K562 (cell line): ENCODE data around the gene SYNE2. TPM values are rescaled to one million over a fixed set of nuclear protein-coding genes. Genes with fewer than 3 reads are reported as not detected.

Source experiments
- ATAC-seq: fragments of 200-7000 bp; cut with Tn5 transposase; 3 replicates; pipeline ENCODE4 v1.9.1; 2020; ENCODE audit warnings: moderate library complexity
- BruUV-seq: library from RNA; stranded (reverse); fragments of 400-500 nt; replicated peaks from 2 replicates; lab custom pipeline; 2021; lab: Mats Ljungman, UMichigan
- CTCF ChIA-PET: fragments of 300-600 bp; formaldehyde crosslinking; extraction: SDS; loops from one replicate; lab custom pipeline; 2021; ENCODE audit warnings: low intra/inter-chr PET ratio; lab: Yijun Ruan, JAX
- POLR2A ChIA-PET: fragments of 300-600, 350-650 bp; sonication (Branson Sonifier 250); formaldehyde crosslinking; extraction: SDS; loops from one replicate; lab custom pipeline; 2021; ENCODE audit warnings: antibody characterized with exemption, inconsistent platforms; lab: Yijun Ruan, JAX
- DNase-seq, 4 experiments: peaks; one replicate each; pipeline versions ENCODE4 v3.0.0 to v3.0.0-alpha.2; 2011 to 2018; ENCODE audit warnings: low spot score in 3 of 4, mixed read lengths in 3 of 4; ENCODE audit errors: extremely low read depth in 1 of 4
- FAIRE-seq: peaks from 2 replicates; lab custom pipeline; 2011; peaks lifted over from hg19 to GRCh38; lab: Jason Lieb, UNC
- H2AFZ ChIP-seq: 2 replicates; pipeline ENCODE4 v1.6.0; 2011; ENCODE audit warnings: low read depth, low read length, control low read depth, inconsistent platforms
- H3K27ac ChIP-seq: fragments of 200-600 bp; 3 replicates; pipeline ENCODE4 v1.8.0; 2011; ENCODE audit warnings: low read depth, mild to moderate bottlenecking, control low read depth, inconsistent platforms, low read length, moderate library complexity, mixed read lengths; ENCODE audit errors: extremely low read depth
- H3K27me3 ChIP-seq, 2 experiments: fragments of 300-600 bp in 1 of 2; 2 replicates in 1 of 2; 3 replicates in 1 of 2; pipeline versions ENCODE4 v1.6.0 to v1.8.0; 2011; ENCODE audit warnings: inconsistent platforms in 2 of 2, low read length in 2 of 2, mild to moderate bottlenecking in 1 of 2, mixed read lengths in 1 of 2, moderate library complexity in 1 of 2; ENCODE audit not compliant: control insufficient read depth in 2 of 2, insufficient read depth in 2 of 2
- H3K36me3 ChIP-seq: fragments of 300-600 bp; 3 replicates; pipeline ENCODE4 v1.8.0; 2011; ENCODE audit warnings: mild to moderate bottlenecking, low read length, inconsistent platforms; ENCODE audit not compliant: control insufficient read depth, insufficient read depth
- H3K4me1 ChIP-seq, 2 experiments: fragments of 200-600 bp in 1 of 2; replicated peaks in 1 of 2; 2 replicates in 1 of 2; 3 replicates in 1 of 2; pipeline versions ENCODE4 v1.5.1 to v1.8.0; 2011; ENCODE audit warnings: inconsistent platforms in 2 of 2, low read length in 2 of 2, mild to moderate bottlenecking in 1 of 2, mixed read lengths in 1 of 2, moderate library complexity in 1 of 2; ENCODE audit not compliant: control insufficient read depth in 2 of 2, insufficient read depth in 2 of 2
- H3K4me2 ChIP-seq: 2 replicates; pipeline ENCODE4 v1.6.1; 2011; ENCODE audit warnings: low read length, control low read depth, inconsistent platforms, mixed read lengths; ENCODE audit not compliant: insufficient read depth
- H3K4me3 ChIP-seq: fragments of 200-600 bp; sonication (generic), shearing (Covaris generic); 2 replicates; pipeline ENCODE4 v1.5.1; 2016; ENCODE audit warnings: control low read depth, inconsistent platforms
- H3K79me2 ChIP-seq: fragments of 200-600 bp; 3 replicates; pipeline ENCODE4 v1.8.0; 2011; ENCODE audit warnings: low read length, inconsistent platforms; ENCODE audit not compliant: control insufficient read depth, insufficient read depth
- H3K9ac ChIP-seq, 2 experiments: 2 replicates each; pipeline versions ENCODE4 v1.6.0 to v1.6.1; 2011; ENCODE audit warnings: low read depth in 2 of 2, low read length in 2 of 2, control low read depth in 1 of 2, inconsistent platforms in 1 of 2, mild to moderate bottlenecking in 1 of 2, mixed read lengths in 1 of 2; ENCODE audit not compliant: insufficient read depth in 1 of 2
- H3K9me1 ChIP-seq: one replicate; pipeline ENCODE4 v1.6.0; 2011; ENCODE audit warnings: inconsistent platforms, mild to moderate bottlenecking, low read length, moderate library complexity; ENCODE audit not compliant: control insufficient read depth, insufficient read depth
- H3K9me3 ChIP-seq: replicated peaks from 2 replicates; pipeline ENCODE4 v1.5.1; 2011; ENCODE audit warnings: low read depth, low read length, inconsistent platforms; ENCODE audit not compliant: control insufficient read depth, insufficient read depth
- H4K20me1 ChIP-seq: replicated peaks from 2 replicates; pipeline ENCODE4 v1.6.1; 2011; ENCODE audit warnings: low read length, inconsistent platforms, mixed read lengths; ENCODE audit not compliant: control insufficient read depth, insufficient read depth
- DEAF1 ChIP-seq: fragments of 450-650 bp; formaldehyde crosslinking; IDR thresholded peaks from 2 replicates; pipeline ENCODE4 v1.4.0; 2020; ENCODE audit warnings: mild to moderate bottlenecking, moderate library complexity
- GABPA ChIP-seq: fragments of 200-800 bp; sonication (Bioruptor generic); conservative IDR thresholded peaks from 2 replicates; pipeline ENCODE4 v1.6.1; 2016; ENCODE audit warnings: low read depth, missing genetic modification characterization, missing compliant biosample characterization
- KHSRP ChIP-seq: fragments of 450-650 bp; IDR thresholded peaks from 2 replicates; pipeline ENCODE4 v1.6.1; 2017
- LCOR ChIP-seq: sonication (generic); formaldehyde crosslinking; IDR thresholded peaks from 2 replicates; pipeline ENCODE4 v1.8.0; 2022; ENCODE audit warnings: mild to moderate bottlenecking, missing genetic modification reagents
- MTA3 ChIP-seq: fragments of 450-650 bp; formaldehyde crosslinking; IDR thresholded peaks from 2 replicates; pipeline ENCODE4 v1.6.1; 2017; ENCODE audit warnings: mild to moderate bottlenecking, borderline replicate concordance
- PHB2 ChIP-seq: fragments of 450-650 bp; IDR thresholded peaks from 2 replicates; pipeline ENCODE4 v1.6.1; 2017; ENCODE audit warnings: low read depth
- RBFOX2 ChIP-seq: fragments of 200-400 bp; formaldehyde crosslinking; IDR thresholded peaks from 2 replicates; pipeline ENCODE4 v1.6.1; 2017; ENCODE audit warnings: low read depth, mild to moderate bottlenecking, low read length, moderate library complexity
- TAF15 ChIP-seq: fragments of 200-400 bp; formaldehyde crosslinking; IDR thresholded peaks from 2 replicates; pipeline ENCODE4 v1.6.1; 2017; ENCODE audit warnings: mild to moderate bottlenecking, low read depth, low read length, moderate library complexity
- WHSC1 ChIP-seq: IDR thresholded peaks from one replicate; pipeline ENCODE4 v1.6.1; 2012; ENCODE audit warnings: low read length, control low read depth, inconsistent platforms
- ZKSCAN1 ChIP-seq: fragments of 150-350 bp; IDR thresholded peaks from 2 replicates; pipeline ENCODE4 v1.6.1; 2016; ENCODE audit warnings: low read depth, low read length
- ZNF124 ChIP-seq: sonication (generic); formaldehyde crosslinking; IDR thresholded peaks from 2 replicates; pipeline ENCODE4 v1.8.1; 2022; ENCODE audit warnings: missing genetic modification reagents
- ZNF263 ChIP-seq: sonication (generic); formaldehyde crosslinking; IDR thresholded peaks from 2 replicates; pipeline ENCODE4 v1.8.0; 2022; ENCODE audit warnings: mild to moderate bottlenecking, missing genetic modification reagents, borderline replicate concordance
- ZNF586 ChIP-seq: fragments of 450-650 bp; formaldehyde crosslinking; conservative IDR thresholded peaks from 2 replicates; pipeline ENCODE4 v1.4.0; 2020; ENCODE audit warnings: mild to moderate bottlenecking, moderate library complexity
- WGBS: fragments of 100-300 bp; shearing (Covaris generic); methylation state at CpG from one replicate; pipeline ENCODE4 v1.1.6; 2016; ENCODE audit warnings: low coverage, mixed read lengths; ENCODE audit not compliant: insufficient coverage; ENCODE audit errors: missing lambda C conversion rate; 5-methylcytosine and 5-hydroxymethylcytosine counted together
- in situ Hi-C: fragments of 300-500 bp; cut with MboI; formaldehyde crosslinking; loops from 4 replicates; pipeline ENCODE4 v1.15.0; 2018; ENCODE audit warnings: inconsistent platforms, mixed read lengths
- intact Hi-C: fragments of 100-400 bp; cut with micrococcal nuclease; formaldehyde crosslinking; loops from 2 replicates; pipeline ENCODE4 v1.14.2; 2022
- polyA plus RNA-seq, 8 experiments: library from polyadenylated mRNA; depleted of rRNA in 4 of 8; stranded (reverse) in 5 of 8; unstranded in 3 of 8; fragments of >200 nt; fragmentation: Nextera tagmentation in 2 of 8; fragmentation: Illumina TruSeq in 1 of 8; extraction: Ambion mirVana in 2 of 8; extraction: Trizol in 1 of 8; gene quantifications; 2 replicates each; pipeline versions ENCODE4 v1.2.1 to v1.2.3, GENCODE V29; 2011 to 2014; ENCODE audit warnings: inconsistent platforms in 1 of 8, missing spikeins in 1 of 8
- total RNA-seq, 7 experiments: library from RNA; depleted of rRNA in 6 of 7; stranded (reverse); fragments of >200 nt in 6 of 7; fragmentation: Illumina TruSeq in 2 of 7; extraction: Trizol in 2 of 7; gene quantifications; 2 replicates each; pipeline versions ENCODE4 v1.2.1 to v1.2.3, GENCODE V29; 2011 to 2021; ENCODE audit warnings: low replicate concordance in 1 of 7
- TF ChIP-seq, protein P1 (sequence below): sonication (generic); formaldehyde crosslinking; IDR thresholded peaks from 2 replicates; pipeline ENCODE4 v1.8.1; 2023; ENCODE audit warnings: missing genetic modification reagents, mild to moderate bottlenecking, borderline replicate concordance
- TF ChIP-seq, protein P2 (sequence below): fragments of 250-450 bp; sonication (Bioruptor Pico); IDR thresholded peaks from 2 replicates; pipeline ENCODE4 v1.5.1; 2021; ENCODE audit warnings: mild to moderate bottlenecking

Gene SYNE2
- total and polyA plus RNA-seq, 9 of the 15 experiments (the other 6 are each of a cell fraction or from before 2014, with no cell fraction given): 0.06 to 0.53 (median 0.11) TPM

- no peaks in the 10 kb centered on the region for H3K9me3 ChIP-seq
- H3K9ac ChIP-seq: no peak overlapping the region
- no peak overlapping the region for H3K4me2 ChIP-seq
- DNase-seq: no peak
- whole genome bisulfite sequencing: 15% methylated on average over 4 of the region's 4 CpGs
- in situ Hi-C loops (no loop called here), intact Hi-C loops (no loop called here)
- no peaks in the 10 kb centered on the region for H3K79me2 ChIP-seq
- no peaks in the 10 kb centered on the region for H3K36me3 ChIP-seq
- no peak overlapping the region for H3K4me3 ChIP-seq
- no peak for ATAC-seq
- no peaks in the 10 kb centered on the region for H4K20me1 ChIP-seq
- peaks cover 7 to 8% of the 10 kb centered on the region in 2 experiments; a peak in 4 of 5 replicates for H3K4me1 ChIP-seq
- no peaks in the 10 kb centered on the region for H3K9me1 ChIP-seq
- H3K27me3 ChIP-seq: no peaks in the 10 kb centered on the region
- BruUV-seq: no TSS peak
- no peak for FAIRE-seq
- no peak overlapping the region for H3K27ac ChIP-seq
- CTCF ChIA-PET: no interaction called here
- no peak overlapping the region for H2AFZ ChIP-seq
- POLR2A ChIA-PET: interaction anchor here (1.0 to 1.2 kb wide), 2 partner anchors 8 to 16 kb away, joined by 3 read pairs; no protein-coding TSS in a partner anchor
- TF ChIP-seq TAF15: no peak
- no peak for TF ChIP-seq DEAF1 (CRISPR knock-in tag)
- TF ChIP-seq KHSRP: no peak
- TF ChIP-seq ZNF124 (CRISPR knock-in tag): no peak
- TF ChIP-seq ZNF263 (CRISPR knock-in tag): no peak
- no peak for TF ChIP-seq MTA3
- TF ChIP-seq PHB2: no peak
- no peak for TF ChIP-seq ZNF586
- TF ChIP-seq WHSC1: no peak
- no peak for TF ChIP-seq GABPA (tag)
- no peak for TF ChIP-seq RBFOX2
- TF ChIP-seq, protein P1, sequence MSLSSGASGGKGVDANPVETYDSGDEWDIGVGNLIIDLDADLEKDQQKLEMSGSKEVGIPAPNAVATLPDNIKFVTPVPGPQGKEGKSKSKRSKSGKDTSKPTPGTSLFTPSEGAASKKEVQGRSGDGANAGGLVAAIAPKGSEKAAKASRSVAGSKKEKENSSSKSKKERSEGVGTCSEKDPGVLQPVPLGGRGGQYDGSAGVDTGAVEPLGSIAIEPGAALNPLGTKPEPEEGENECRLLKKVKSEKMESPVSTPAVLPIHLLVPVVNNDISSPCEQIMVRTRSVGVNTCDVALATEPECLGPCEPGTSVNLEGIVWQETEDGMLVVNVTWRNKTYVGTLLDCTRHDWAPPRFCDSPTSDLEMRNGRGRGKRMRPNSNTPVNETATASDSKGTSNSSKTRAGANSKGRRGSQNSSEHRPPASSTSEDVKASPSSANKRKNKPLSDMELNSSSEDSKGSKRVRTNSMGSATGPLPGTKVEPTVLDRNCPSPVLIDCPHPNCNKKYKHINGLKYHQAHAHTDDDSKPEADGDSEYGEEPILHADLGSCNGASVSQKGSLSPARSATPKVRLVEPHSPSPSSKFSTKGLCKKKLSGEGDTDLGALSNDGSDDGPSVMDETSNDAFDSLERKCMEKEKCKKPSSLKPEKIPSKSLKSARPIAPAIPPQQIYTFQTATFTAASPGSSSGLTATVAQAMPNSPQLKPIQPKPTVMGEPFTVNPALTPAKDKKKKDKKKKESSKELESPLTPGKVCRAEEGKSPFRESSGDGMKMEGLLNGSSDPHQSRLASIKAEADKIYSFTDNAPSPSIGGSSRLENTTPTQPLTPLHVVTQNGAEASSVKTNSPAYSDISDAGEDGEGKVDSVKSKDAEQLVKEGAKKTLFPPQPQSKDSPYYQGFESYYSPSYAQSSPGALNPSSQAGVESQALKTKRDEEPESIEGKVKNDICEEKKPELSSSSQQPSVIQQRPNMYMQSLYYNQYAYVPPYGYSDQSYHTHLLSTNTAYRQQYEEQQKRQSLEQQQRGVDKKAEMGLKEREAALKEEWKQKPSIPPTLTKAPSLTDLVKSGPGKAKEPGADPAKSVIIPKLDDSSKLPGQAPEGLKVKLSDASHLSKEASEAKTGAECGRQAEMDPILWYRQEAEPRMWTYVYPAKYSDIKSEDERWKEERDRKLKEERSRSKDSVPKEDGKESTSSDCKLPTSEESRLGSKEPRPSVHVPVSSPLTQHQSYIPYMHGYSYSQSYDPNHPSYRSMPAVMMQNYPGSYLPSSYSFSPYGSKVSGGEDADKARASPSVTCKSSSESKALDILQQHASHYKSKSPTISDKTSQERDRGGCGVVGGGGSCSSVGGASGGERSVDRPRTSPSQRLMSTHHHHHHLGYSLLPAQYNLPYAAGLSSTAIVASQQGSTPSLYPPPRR: no peak
- TF ChIP-seq ZKSCAN1: no peak
- TF ChIP-seq, protein P2, sequence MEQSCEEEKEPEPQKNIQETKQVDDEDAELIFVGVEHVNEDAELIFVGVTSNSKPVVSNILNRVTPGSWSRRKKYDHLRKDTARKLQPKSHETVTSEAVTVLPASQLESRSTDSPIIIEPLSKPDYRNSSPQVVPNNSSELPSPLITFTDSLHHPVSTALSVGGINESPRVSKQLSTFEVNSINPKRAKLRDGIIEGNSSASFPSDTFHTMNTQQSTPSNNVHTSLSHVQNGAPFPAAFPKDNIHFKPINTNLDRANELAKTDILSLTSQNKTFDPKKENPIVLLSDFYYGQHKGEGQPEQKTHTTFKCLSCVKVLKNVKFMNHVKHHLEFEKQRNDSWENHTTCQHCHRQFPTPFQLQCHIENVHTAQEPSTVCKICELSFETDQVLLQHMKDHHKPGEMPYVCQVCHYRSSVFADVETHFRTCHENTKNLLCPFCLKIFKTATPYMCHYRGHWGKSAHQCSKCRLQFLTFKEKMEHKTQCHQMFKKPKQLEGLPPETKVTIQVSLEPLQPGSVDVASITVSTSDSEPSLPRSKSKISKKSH: no peak
- TF ChIP-seq LCOR (CRISPR knock-in tag): no peak
Measured at GRCh38 chr14:64217308-64217707, 364.5 kb downstream of the SYNE2 start.
